H7 (cell line): ENCODE results near the gene RLN3. TPM values are rescaled to one million over a fixed set of nuclear protein-coding genes. Genes with fewer than 3 reads are reported as not detected.
A peak's percentile ranks its signal among the peaks of the same experiment; 100 is the strongest.

Experiments used
- DNase-seq: peaks from one replicate; pipeline ENCODE4 v3.0.0; 2012
- H3K27me3 ChIP-seq: 2 replicates; pipeline ENCODE4 v1.6.0; 2011; ENCODE audit warnings: mild to moderate bottlenecking, low read length; ENCODE audit not compliant: control insufficient read depth, insufficient read depth
- H3K36me3 ChIP-seq: replicated peaks from 2 replicates; pipeline ENCODE4 v1.5.1; 2011; ENCODE audit warnings: low read length; ENCODE audit not compliant: control insufficient read depth, insufficient read depth
- H3K4me3 ChIP-seq: 2 replicates; pipeline ENCODE4 v1.5.1; 2011; ENCODE audit warnings: low read depth, mild to moderate bottlenecking, control low read depth, low read length, moderate library complexity; ENCODE audit not compliant: insufficient read depth
- total RNA-seq: library from RNA; depleted of rRNA; stranded (reverse); fragments of >200 nt; shearing (Covaris generic); gene quantifications from 2 replicates; pipeline ENCODE4 v1.2.3, GENCODE V29; 2014; rRNA removed

Gene RLN3
- total RNA-seq = not detected in 2 replicates

GRCh38 chr19:14027856-14028450 is at the start of gene RLN3:
Gene RLN3, plus strand, starts transcription at chr19:14028148. Its CDS starts 57 bp downstream, at chr19:14028205.
- Histone ChIP-seq H3K4me3 (no peak within 1 kb of the TSS), H3K36me3 (no peaks in the 10 kb centered on the region), H3K27me3 (peaks cover 15% of the 10 kb centered on the region)
- peak; percentile 49 for DNase-seq

- DNase-seq = peak; percentile 100
- Histone ChIP-seq H3K36me3 (peaks cover 1% of the 10 kb centered on the region), H3K27me3 (no peaks in the 10 kb centered on the region), H3K4me3 (peak overlapping the region; percentile 57)
Measured at GRCh38 chr19:13978351-13979243, 49.4 kb upstream of the RLN3 start.

GRCh38 chr19:13979244-13979615 is 48.7 kb upstream of the RLN3 start:
- Histone ChIP-seq H3K27me3 (no peaks in the 10 kb centered on the region), H3K36me3 (peaks cover 1% of the 10 kb centered on the region), H3K4me3 (peak overlapping the region; percentile 57)
- peak; percentile 83 for DNase-seq

- Histone ChIP-seq H3K27me3 (no peaks in the 10 kb centered on the region), H3K4me3 (0 out of 2 replicates have a peak overlapping the region, but pooled peaks have one; percentile 57), H3K36me3 (peaks cover 1% of the 10 kb centered on the region)
- DNase-seq = no peak
Measured at GRCh38 chr19:13979686-13980085, 48.3 kb upstream of the RLN3 start.

- no peak overlapping the region for H3K4me3 ChIP-seq
- no peaks in the 10 kb centered on the region for H3K27me3 ChIP-seq
- peaks cover 1% of the 10 kb centered on the region for H3K36me3 ChIP-seq
- peak; percentile 47 for DNase-seq
Measured at GRCh38 chr19:13980340-13980739, 47.6 kb upstream of the RLN3 start.

GRCh38 chr19:13981021-13981420 is 46.9 kb upstream of the RLN3 start:
- H3K27me3 ChIP-seq = no peaks in the 10 kb centered on the region
- peak; percentile 48 for DNase-seq
- H3K36me3 ChIP-seq = peaks cover under 1% of the 10 kb centered on the region
- H3K4me3 ChIP-seq = no peak overlapping the region

- no peaks in the 10 kb centered on the region for H3K27me3 ChIP-seq
- H3K4me3 ChIP-seq = no peak overlapping the region
- DNase-seq = peak; percentile 26
- H3K36me3 ChIP-seq = no peaks in the 10 kb centered on the region; the same call in 1 of the 2 replicates
Measured at GRCh38 chr19:13981467-13981866, 46.5 kb upstream of the RLN3 start.

- no peaks in the 10 kb centered on the region; the same call in 1 of the 2 replicates for H3K36me3 ChIP-seq
- H3K27me3 ChIP-seq = no peaks in the 10 kb centered on the region
- H3K4me3 ChIP-seq = no peak overlapping the region
- DNase-seq = peak; percentile 40
Measured at GRCh38 chr19:13981988-13982501, 45.9 kb upstream of the RLN3 start.

GRCh38 chr19:13982773-13983172 is 45.2 kb upstream of the RLN3 start:
- no peak for DNase-seq
- no peaks in the 10 kb centered on the region; the same call in 1 of the 2 replicates for H3K36me3 ChIP-seq
- no peak overlapping the region for H3K4me3 ChIP-seq
- H3K27me3 ChIP-seq = no peaks in the 10 kb centered on the region

GRCh38 chr19:13983213-13983889 is 44.6 kb upstream of the RLN3 start:
- DNase-seq = peak; percentile 66
- H3K36me3 ChIP-seq = no peaks in the 10 kb centered on the region; the same call in 1 of the 2 replicates
- no peaks in the 10 kb centered on the region for H3K27me3 ChIP-seq
- H3K4me3 ChIP-seq = no peak overlapping the region

- H3K36me3 ChIP-seq = no peaks in the 10 kb centered on the region; the same call in 1 of the 2 replicates
- peak; percentile 80 for DNase-seq
- H3K4me3 ChIP-seq = no peak overlapping the region
- no peaks in the 10 kb centered on the region for H3K27me3 ChIP-seq
Measured at GRCh38 chr19:13984186-13984585, 43.8 kb upstream of the RLN3 start.

GRCh38 chr19:13984875-13985741 is 42.8 kb upstream of the RLN3 start:
- Histone ChIP-seq H3K27me3 (no peaks in the 10 kb centered on the region), H3K36me3 (no peaks in the 10 kb centered on the region; the same call in 1 of the 2 replicates), H3K4me3 (no peak overlapping the region)
- DNase-seq = no peak

- peak; percentile 88 for DNase-seq
- H3K36me3 ChIP-seq = no peaks in the 10 kb centered on the region; the same call in 1 of the 2 replicates
- no peaks in the 10 kb centered on the region for H3K27me3 ChIP-seq
- H3K4me3 ChIP-seq = peak overlapping the region; percentile 11
Measured at GRCh38 chr19:13985771-13986347, 42.1 kb upstream of the RLN3 start.
